Astrocyte (in vitro differentiated cells and primary cell): ENCODE data around the gene SND1. TPM values are rescaled to one million over a fixed set of nuclear protein-coding genes. Genes with fewer than 3 reads are reported as not detected.
A peak's percentile ranks its signal among the peaks of the same experiment; 100 is the strongest.

Experiments used
- DNase-seq: peaks from one replicate; pipeline ENCODE4 v3.0.0-alpha.2; 2010; ENCODE audit warnings: low read depth
- FAIRE-seq: peaks from 2 replicates; lab custom pipeline; 2011; peaks lifted over from hg19 to GRCh38; lab: Jason Lieb, UNC
- H2AFZ ChIP-seq: 2 replicates; pipeline ENCODE4 v1.6.0; 2012; ENCODE audit warnings: low read depth, low read length, inconsistent platforms
- H3K27ac ChIP-seq: 2 replicates; pipeline ENCODE4 v1.5.1; 2011; ENCODE audit warnings: low read depth, low read length, inconsistent platforms
- H3K27me3 ChIP-seq: 2 replicates; pipeline ENCODE4 v1.6.0; 2011; ENCODE audit warnings: low read length, inconsistent platforms; ENCODE audit not compliant: insufficient read depth
- H3K36me3 ChIP-seq: 2 replicates; pipeline ENCODE4 v1.5.1; 2011; ENCODE audit warnings: low read length, inconsistent platforms; ENCODE audit not compliant: insufficient read depth
- H3K4me1 ChIP-seq: 2 replicates; pipeline ENCODE4 v1.5.1; 2011; ENCODE audit warnings: low read length, inconsistent platforms; ENCODE audit not compliant: insufficient read depth
- H3K4me2 ChIP-seq: 2 replicates; pipeline ENCODE4 v1.6.0; 2012; ENCODE audit warnings: low read length, inconsistent platforms
- H3K4me3 ChIP-seq: 2 replicates; pipeline ENCODE4 v1.5.1; 2011; ENCODE audit warnings: low read depth, mild to moderate bottlenecking, low read length, inconsistent platforms; ENCODE audit not compliant: insufficient read depth
- H3K79me2 ChIP-seq: 2 replicates; pipeline ENCODE4 v1.6.0; 2012; ENCODE audit warnings: mild to moderate bottlenecking, low read length, inconsistent platforms; ENCODE audit not compliant: insufficient read depth
- H3K9ac ChIP-seq: 2 replicates; pipeline ENCODE4 v1.6.0; 2012; ENCODE audit warnings: mild to moderate bottlenecking, low read length, inconsistent platforms
- H3K9me3 ChIP-seq: 2 replicates; pipeline ENCODE4 v1.5.1; 2012; ENCODE audit warnings: low read depth, mild to moderate bottlenecking, low read length, inconsistent platforms; ENCODE audit not compliant: insufficient read depth
- H4K20me1 ChIP-seq: 2 replicates; pipeline ENCODE4 v1.6.0; 2012; ENCODE audit warnings: low read length, inconsistent platforms; ENCODE audit not compliant: insufficient read depth
- H3K27ac Mint-ChIP-seq: one replicate; pipeline ENCODE4 v1.8.0; 2021; ENCODE audit warnings: mild to moderate bottlenecking, mixed read lengths; ENCODE audit not compliant: unreplicated experiment
- H3K27me3 Mint-ChIP-seq: one replicate; pipeline ENCODE4 v1.8.0; 2021; ENCODE audit warnings: low read depth, mixed read lengths; ENCODE audit not compliant: unreplicated experiment
- H3K36me3 Mint-ChIP-seq: one replicate; pipeline ENCODE4 v1.8.0; 2021; ENCODE audit warnings: low read depth, mixed read lengths; ENCODE audit not compliant: unreplicated experiment
- H3K4me1 Mint-ChIP-seq: one replicate; pipeline ENCODE4 v1.8.0; 2021; ENCODE audit warnings: low read depth, mixed read lengths; ENCODE audit not compliant: unreplicated experiment
- H3K4me3 Mint-ChIP-seq: one replicate; pipeline ENCODE4 v1.8.0; 2021; ENCODE audit warnings: mild to moderate bottlenecking, moderate library complexity, mixed read lengths; ENCODE audit not compliant: unreplicated experiment
- H3K9me3 Mint-ChIP-seq: one replicate; pipeline ENCODE4 v1.8.0; 2021; ENCODE audit warnings: mild to moderate bottlenecking, mixed read lengths; ENCODE audit not compliant: unreplicated experiment
- CTCF ChIP-seq: IDR thresholded peaks from 2 replicates; pipeline ENCODE4 v1.5.1; 2011; ENCODE audit warnings: low read depth, mild to moderate bottlenecking, inconsistent platforms, low read length, moderate library complexity; ENCODE audit not compliant: insufficient read depth
- EZH2 ChIP-seq: IDR thresholded peaks from 2 replicates; pipeline ENCODE4 v1.6.1; 2012; ENCODE audit warnings: mild to moderate bottlenecking, low read length, inconsistent platforms; ENCODE audit not compliant: insufficient read depth
- total RNA-seq: library from RNA; stranded (reverse); gene quantifications from 2 replicates; pipeline ENCODE4 v1.2.1, GENCODE V29; 2021

Gene SND1
- total RNA-seq, 1 donor from 2014 or later, result 267 TPM

- H2AFZ ChIP-seq, result peak overlapping the region; percentile 83
Observed at GRCh38 chr7:127652333-127653248, 597 bp downstream of the SND1 start.

GRCh38 chr7:127653396-127653795 is 1.4 kb downstream of the SND1 start:
- peaks cover 20% of the 10 kb centered on the region for H3K4me1 Mint-ChIP-seq
- H4K20me1 ChIP-seq, result peaks cover 61% of the 10 kb centered on the region
- DNase-seq, result no peak
- peak overlapping the region; percentile 96 for H3K9ac ChIP-seq
- peaks cover 4% of the 10 kb centered on the region for H3K36me3 Mint-ChIP-seq
- H3K27ac Mint-ChIP-seq, result peak overlapping the region; percentile 94
- peaks cover 65% of the 10 kb centered on the region for H3K79me2 ChIP-seq
- H3K27ac ChIP-seq, result no peak overlapping the region
- no peak for FAIRE-seq
- H3K27me3 ChIP-seq, result no peaks in the 10 kb centered on the region
- no peak overlapping the region for H2AFZ ChIP-seq
- H3K4me1 ChIP-seq, result peaks cover 25% of the 10 kb centered on the region
- H3K4me2 ChIP-seq, result peak overlapping the region; percentile 95
- H3K9me3 Mint-ChIP-seq, result peaks cover 1% of the 10 kb centered on the region
- TF ChIP-seq CTCF (no peak), EZH2 (no peak)
- peak overlapping the region; percentile 97 for H3K4me3 ChIP-seq
- H3K27me3 Mint-ChIP-seq, result no peaks in the 10 kb centered on the region
- no peaks in the 10 kb centered on the region for H3K9me3 ChIP-seq
- peaks cover 8% of the 10 kb centered on the region for H3K36me3 ChIP-seq
- no peak overlapping the region for H3K4me3 Mint-ChIP-seq

More at GRCh38 chr7:127652333-127653248, 597 bp downstream of the SND1 start:
- Histone ChIP-seq H3K9me3 (no peaks in the 10 kb centered on the region), H3K79me2 (peaks cover 57% of the 10 kb centered on the region), H3K27ac (peak overlapping the region; percentile 87), H3K4me3 (peak overlapping the region; percentile 97), H3K4me1 (peaks cover 25% of the 10 kb centered on the region), H3K9ac (peak overlapping the region; percentile 96), H3K36me3 (peaks cover 6% of the 10 kb centered on the region), H4K20me1 (peaks cover 53% of the 10 kb centered on the region), H3K4me2 (peak overlapping the region; percentile 95), H3K27me3 (no peaks in the 10 kb centered on the region)
- DNase-seq (peak; percentile 56), FAIRE-seq (no peak)
- Mint-ChIP-seq H3K4me1 (peaks cover 20% of the 10 kb centered on the region), H3K4me3 (no peak overlapping the region), H3K27ac (peak overlapping the region; percentile 94), H3K27me3 (no peaks in the 10 kb centered on the region), H3K9me3 (peaks cover 1% of the 10 kb centered on the region), H3K36me3 (peaks cover 4% of the 10 kb centered on the region)
- TF ChIP-seq CTCF, result no peak
- no peak for TF ChIP-seq EZH2
